ENCODE data around the gene YES1. TPM values are rescaled to one million over a fixed set of nuclear protein-coding genes. Genes with fewer than 3 reads are reported as not detected.
A peak's percentile ranks its signal among the peaks of the same experiment; 100 is the strongest.

The YES1 gene
- 18.4 and 18.5 TPM in 2 replicates for total RNA-seq

GRCh38 chr18:811892-812375, at the start of gene YES1:
YES1 (minus strand) TSS chr18:812242; CDS start chr18:756827, 55,415 bp downstream.
- peak; percentile 66 for DNase-seq (ENCODE audit: low spot score)

GRCh38 chr18:857986-858385, 45.9 kb upstream of the YES1 start:
- no peak overlapping the region for H3K27ac Mint-ChIP-seq
- intact Hi-C loops (cut with micrococcal nuclease): no loop called here
- DNase-seq (ENCODE audit: low spot score): no peak
- H3K27me3 Mint-ChIP-seq (ENCODE audit: low read depth): peaks cover 14% of the 10 kb centered on the region
- H3K9me3 Mint-ChIP-seq: no peaks in the 10 kb centered on the region
- no peak overlapping the region for H3K4me3 Mint-ChIP-seq (ENCODE audit: low read depth)
- H3K4me1 Mint-ChIP-seq (ENCODE audit: low read depth): no peaks in the 10 kb centered on the region
- no peaks in the 10 kb centered on the region for H3K36me3 Mint-ChIP-seq (ENCODE audit: low read depth)

More at GRCh38 chr18:811892-812375, at the start of gene YES1:
- intact Hi-C loops (cut with micrococcal nuclease): loop anchor here (2.0 to 10.0 kb wide), 4 partner anchors 153 to 1843 kb away; partner anchors contain the start of genes CLUL1, SMCHD1 and USP14
- H3K27ac Mint-ChIP-seq: peak within 1 kb of the TSS; percentile 98
- no peaks in the 10 kb centered on the region for H3K9me3 Mint-ChIP-seq
- H3K36me3 Mint-ChIP-seq (ENCODE audit: low read depth): peaks cover 23% of the 10 kb centered on the region
- H3K4me1 Mint-ChIP-seq (ENCODE audit: low read depth): peaks cover 71% of the 10 kb centered on the region
- peak within 1 kb of the TSS; percentile 93 for H3K4me3 Mint-ChIP-seq (ENCODE audit: low read depth)
- H3K27me3 Mint-ChIP-seq (ENCODE audit: low read depth): no peaks in the 10 kb centered on the region

- Mint-ChIP-seq H3K9me3 (no peaks in the 10 kb centered on the region), H3K4me1 (ENCODE audit: low read depth) (no peaks in the 10 kb centered on the region), H3K4me3 (ENCODE audit: low read depth) (no peak overlapping the region), H3K27ac (no peak overlapping the region), H3K27me3 (ENCODE audit: low read depth) (no peaks in the 10 kb centered on the region), H3K36me3 (ENCODE audit: low read depth) (no peaks in the 10 kb centered on the region)
- intact Hi-C loops (cut with micrococcal nuclease): no loop called here
- DNase-seq (ENCODE audit: low spot score): no peak
Measured at GRCh38 chr18:853471-853870, 41.4 kb upstream of the YES1 start.

- Mint-ChIP-seq H3K9me3 (no peaks in the 10 kb centered on the region), H3K27ac (no peak overlapping the region), H3K27me3 (ENCODE audit: low read depth) (no peaks in the 10 kb centered on the region), H3K4me3 (ENCODE audit: low read depth) (no peak overlapping the region), H3K4me1 (ENCODE audit: low read depth) (no peaks in the 10 kb centered on the region), H3K36me3 (ENCODE audit: low read depth) (no peaks in the 10 kb centered on the region)
- no peak for DNase-seq (ENCODE audit: low spot score)
- intact Hi-C loops (cut with micrococcal nuclease): no loop called here
Measured at GRCh38 chr18:850960-851359, 38.9 kb upstream of the YES1 start.

GRCh38 chr18:849021-849420, 37.0 kb upstream of the YES1 start:
- Mint-ChIP-seq H3K36me3 (ENCODE audit: low read depth) (no peaks in the 10 kb centered on the region), H3K4me3 (ENCODE audit: low read depth) (no peak overlapping the region)

GRCh38 chr18:848062-848861, 36.2 kb upstream of the YES1 start:
- Mint-ChIP-seq H3K27me3 (ENCODE audit: low read depth) (no peaks in the 10 kb centered on the region), H3K4me3 (ENCODE audit: low read depth) (no peak overlapping the region), H3K9me3 (no peaks in the 10 kb centered on the region), H3K36me3 (ENCODE audit: low read depth) (no peaks in the 10 kb centered on the region), H3K27ac (no peak overlapping the region), H3K4me1 (ENCODE audit: low read depth) (no peaks in the 10 kb centered on the region)
- no peak for DNase-seq (ENCODE audit: low spot score)
- intact Hi-C loops (cut with micrococcal nuclease): no loop called here

More at GRCh38 chr18:849021-849420, 37.0 kb upstream of the YES1 start:
- intact Hi-C loops (cut with micrococcal nuclease): no loop called here
- no peaks in the 10 kb centered on the region for H3K27me3 Mint-ChIP-seq (ENCODE audit: low read depth)
- no peak overlapping the region for H3K27ac Mint-ChIP-seq
- no peaks in the 10 kb centered on the region for H3K9me3 Mint-ChIP-seq
- DNase-seq (ENCODE audit: low spot score): no peak
- H3K4me1 Mint-ChIP-seq (ENCODE audit: low read depth): no peaks in the 10 kb centered on the region

GRCh38 chr18:845152-845819, 33.2 kb upstream of the YES1 start:
- H3K27ac Mint-ChIP-seq: no peak overlapping the region
- intact Hi-C loops (cut with micrococcal nuclease): no loop called here
- H3K4me1 Mint-ChIP-seq (ENCODE audit: low read depth): peaks cover 5% of the 10 kb centered on the region
- H3K4me3 Mint-ChIP-seq (ENCODE audit: low read depth): no peak overlapping the region
- H3K27me3 Mint-ChIP-seq (ENCODE audit: low read depth): peaks cover 15% of the 10 kb centered on the region
- H3K36me3 Mint-ChIP-seq (ENCODE audit: low read depth): no peaks in the 10 kb centered on the region
- no peak for DNase-seq (ENCODE audit: low spot score)
- no peaks in the 10 kb centered on the region for H3K9me3 Mint-ChIP-seq

GRCh38 chr18:841647-842370, 29.8 kb upstream of the YES1 start:
- Mint-ChIP-seq H3K36me3 (ENCODE audit: low read depth) (no peaks in the 10 kb centered on the region), H3K4me1 (ENCODE audit: low read depth) (peaks cover 11% of the 10 kb centered on the region), H3K27ac (no peak overlapping the region), H3K4me3 (ENCODE audit: low read depth) (no peak overlapping the region), H3K9me3 (no peaks in the 10 kb centered on the region), H3K27me3 (ENCODE audit: low read depth) (peaks cover 22% of the 10 kb centered on the region)
- DNase-seq (ENCODE audit: low spot score): no peak
- intact Hi-C loops (cut with micrococcal nuclease): no loop called here

DNA sequence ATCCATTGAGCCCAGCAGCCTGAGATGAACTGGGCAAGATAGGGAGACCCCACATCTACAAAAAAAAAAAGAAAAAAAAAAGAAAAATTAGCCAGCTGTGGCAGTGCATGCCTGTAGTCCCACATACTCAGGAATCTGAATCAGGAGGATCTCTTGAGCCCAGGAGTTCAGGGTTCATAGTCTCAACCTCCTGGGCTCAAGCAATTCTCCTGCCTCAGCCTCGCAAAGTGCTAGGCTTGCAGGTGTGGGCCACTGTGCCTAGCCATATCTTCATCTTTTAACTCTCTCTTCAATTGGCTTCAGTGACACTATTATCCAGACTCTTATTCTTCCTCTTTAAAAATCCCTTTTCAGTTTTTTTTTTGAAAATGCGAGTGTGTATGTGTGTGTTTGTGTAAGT, 28.5 kb upstream of the YES1 start:
- Mint-ChIP-seq H3K27me3 (ENCODE audit: low read depth) (peaks cover 22% of the 10 kb centered on the region), H3K4me3 (ENCODE audit: low read depth) (no peak overlapping the region), H3K27ac (no peak overlapping the region), H3K9me3 (no peaks in the 10 kb centered on the region), H3K36me3 (ENCODE audit: low read depth) (no peaks in the 10 kb centered on the region), H3K4me1 (ENCODE audit: low read depth) (peaks cover 11% of the 10 kb centered on the region)
- intact Hi-C loops (cut with micrococcal nuclease): no loop called here
- no peak for DNase-seq (ENCODE audit: low spot score)

GRCh38 chr18:840023-840408, 28.0 kb upstream of the YES1 start:
- H3K27me3 Mint-ChIP-seq (ENCODE audit: low read depth): peaks cover 22% of the 10 kb centered on the region
- no peak overlapping the region for H3K4me3 Mint-ChIP-seq (ENCODE audit: low read depth)
- H3K9me3 Mint-ChIP-seq: no peaks in the 10 kb centered on the region
- peaks cover 11% of the 10 kb centered on the region for H3K4me1 Mint-ChIP-seq (ENCODE audit: low read depth)
- H3K27ac Mint-ChIP-seq: no peak overlapping the region
- H3K36me3 Mint-ChIP-seq (ENCODE audit: low read depth): no peaks in the 10 kb centered on the region
- intact Hi-C loops (cut with micrococcal nuclease): no loop called here
- no peak for DNase-seq (ENCODE audit: low spot score)

DNA sequence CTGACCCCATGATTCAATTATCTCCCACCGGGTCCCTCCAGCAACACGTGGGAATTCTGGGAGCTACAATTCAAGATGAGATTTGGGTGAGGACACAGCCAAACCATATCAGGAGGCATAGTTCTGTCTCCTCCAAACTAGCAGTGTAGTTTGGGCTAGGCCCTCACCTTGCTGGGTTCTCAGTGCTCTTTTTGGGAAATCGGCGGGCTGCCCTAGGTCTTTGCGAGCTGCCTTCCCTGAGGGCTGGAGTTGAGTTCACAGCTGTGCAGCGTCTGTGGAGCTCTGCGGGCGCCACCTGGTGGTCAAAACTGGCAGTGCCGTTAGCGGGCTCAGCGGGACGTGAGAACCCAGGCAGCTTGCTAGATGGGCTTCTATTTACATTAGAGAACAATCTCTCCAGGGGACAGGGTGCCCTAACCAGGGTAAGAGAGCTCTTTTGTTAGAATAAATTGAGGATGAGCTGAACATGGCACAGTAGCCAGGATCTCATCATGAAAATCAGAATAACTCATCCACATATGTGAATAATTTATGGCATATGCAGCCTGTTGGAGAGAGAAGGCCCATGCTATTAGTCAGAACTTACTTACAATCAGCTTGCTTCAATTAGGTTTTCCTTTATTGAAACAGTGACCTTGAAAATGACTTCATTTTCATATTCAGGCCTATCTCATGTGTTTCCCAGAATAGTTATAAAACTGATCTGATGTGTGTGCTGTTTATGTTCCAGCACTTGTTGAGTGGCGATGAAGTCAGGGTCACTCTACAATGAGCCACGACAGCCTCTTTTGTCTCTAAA, 27.4 kb upstream of the YES1 start:
- Mint-ChIP-seq H3K4me3 (ENCODE audit: low read depth) (no peak overlapping the region), H3K27ac (no peak overlapping the region), H3K9me3 (no peaks in the 10 kb centered on the region), H3K4me1 (ENCODE audit: low read depth) (peaks cover 11% of the 10 kb centered on the region), H3K27me3 (ENCODE audit: low read depth) (peaks cover 22% of the 10 kb centered on the region), H3K36me3 (ENCODE audit: low read depth) (no peaks in the 10 kb centered on the region)
- DNase-seq (ENCODE audit: low spot score): peak; percentile 75
- intact Hi-C loops (cut with micrococcal nuclease): loop anchor here (1.0 kb wide), 2 partner anchors 97 to 215 kb away; no protein-coding TSS in a partner anchor

- intact Hi-C loops (cut with micrococcal nuclease): no loop called here
- H3K27me3 Mint-ChIP-seq (ENCODE audit: low read depth): peaks cover 26% of the 10 kb centered on the region
- no peaks in the 10 kb centered on the region for H3K9me3 Mint-ChIP-seq
- DNase-seq (ENCODE audit: low spot score): no peak
- no peaks in the 10 kb centered on the region for H3K36me3 Mint-ChIP-seq (ENCODE audit: low read depth)
- peaks cover 11% of the 10 kb centered on the region for H3K4me1 Mint-ChIP-seq (ENCODE audit: low read depth)
- no peak overlapping the region for H3K27ac Mint-ChIP-seq
- H3K4me3 Mint-ChIP-seq (ENCODE audit: low read depth): no peak overlapping the region
Measured at GRCh38 chr18:837922-838321, 25.9 kb upstream of the YES1 start.
